Smooth muscle cell of the coronary artery (primary cell): ENCODE results near the gene LIG3. TPM values are rescaled to one million over a fixed set of nuclear protein-coding genes. Genes with fewer than 3 reads are reported as not detected.

Source experiments
- total RNA-seq: library from RNA; depleted of rRNA; stranded (reverse); fragments of >200 nt; gene quantifications from 2 replicates; pipeline ENCODE4 v1.2.3, GENCODE V29; 2014; ENCODE audit warnings: low replicate concordance

LIG3 gene
- 41.2 and 43.3 TPM in 2 replicates for total RNA-seq

GRCh38 chr17:34980353-34980680 lies at the start of gene LIG3:
Gene LIG3 (plus strand): TSS chr17:34980512. CDS start chr17:34983006, 2,494 bp downstream.

DNA sequence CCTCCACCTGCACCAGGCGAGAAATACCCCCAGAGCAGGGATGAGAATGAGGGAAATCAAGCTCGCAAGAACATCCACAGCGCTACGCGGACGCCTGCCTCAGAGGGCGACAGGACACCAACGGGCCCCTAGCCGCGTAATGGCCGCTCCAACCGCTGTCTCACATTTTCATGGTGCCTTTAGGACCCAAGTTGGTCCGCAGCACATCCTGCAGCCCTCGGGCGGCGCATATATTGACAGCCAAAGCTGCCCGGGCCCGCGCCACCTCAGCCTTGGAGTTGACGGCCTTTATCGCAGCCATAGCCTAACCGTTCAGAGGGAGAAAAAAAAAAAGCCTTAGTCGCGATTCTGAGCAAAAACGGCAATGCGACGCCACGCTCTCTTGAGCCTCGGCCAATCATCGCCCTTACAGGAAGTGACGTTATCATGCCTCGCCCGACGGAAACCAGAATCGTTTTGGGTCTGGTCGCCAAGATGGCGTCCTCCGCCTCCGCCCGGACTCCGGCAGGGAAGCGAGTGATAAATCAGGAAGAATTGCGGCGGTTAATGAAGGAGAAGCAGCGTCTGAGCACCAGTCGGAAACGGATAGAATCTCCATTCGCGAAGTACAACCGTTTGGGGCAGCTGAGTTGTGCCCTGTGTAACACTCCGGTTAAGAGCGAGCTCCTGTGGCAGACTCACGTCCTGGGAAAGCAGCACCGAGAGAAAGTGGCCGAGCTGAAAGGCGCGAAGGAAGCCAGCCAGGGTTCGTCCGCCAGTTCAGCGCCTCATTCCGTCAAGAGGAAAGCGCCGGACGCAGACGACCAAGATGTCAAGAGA lies 19.0 kb upstream of the LIG3 start, which contains the start of the genes CCT6B and ZNF830:
TSS of gene CCT6B (minus strand) at position 368 of the 819 bp plus-strand sequence. CDS start at position 301, 67 bp downstream.
TSS of gene ZNF830 (plus strand) at position 448 of the 819 bp plus-strand sequence. CDS start at position 475, 27 bp downstream.

Other genes starting within 250 kb of the LIG3 start
- 0.23 and 1.1 TPM in 2 replicates for gene CCT6B, start 19.1 kb upstream of the LIG3 start, total RNA-seq
- 13.4 and 18.3 TPM in 2 replicates for gene ZNF830, start 19.0 kb upstream of the LIG3 start, total RNA-seq
- gene RFFL, start 83.2 kb downstream of the LIG3 start, total RNA-seq: 9.8 and 12.6 TPM in 2 replicates
- gene RAD51D, start 139.3 kb downstream of the LIG3 start, total RNA-seq: 3.5 and 8.4 TPM in 2 replicates
- not detected in 2 replicates for gene FNDC8, start 141.1 kb downstream of the LIG3 start, total RNA-seq
- gene NLE1, start 161.8 kb downstream of the LIG3 start, total RNA-seq: 16.4 and 19.3 TPM in 2 replicates
- not detected in 2 replicates for gene UNC45B, start 167.3 kb downstream of the LIG3 start, total RNA-seq
- not detected in 2 replicates for gene SLC35G3, start 213.9 kb downstream of the LIG3 start, total RNA-seq